Measurements from ENCODE around the gene HPS4.
"Not testable (repeated sequence)": the region's sequence is repeated elsewhere in the genome, so short reads cannot be mapped to it uniquely, and the experiment has no call there.

The HPS4 gene

DNA sequence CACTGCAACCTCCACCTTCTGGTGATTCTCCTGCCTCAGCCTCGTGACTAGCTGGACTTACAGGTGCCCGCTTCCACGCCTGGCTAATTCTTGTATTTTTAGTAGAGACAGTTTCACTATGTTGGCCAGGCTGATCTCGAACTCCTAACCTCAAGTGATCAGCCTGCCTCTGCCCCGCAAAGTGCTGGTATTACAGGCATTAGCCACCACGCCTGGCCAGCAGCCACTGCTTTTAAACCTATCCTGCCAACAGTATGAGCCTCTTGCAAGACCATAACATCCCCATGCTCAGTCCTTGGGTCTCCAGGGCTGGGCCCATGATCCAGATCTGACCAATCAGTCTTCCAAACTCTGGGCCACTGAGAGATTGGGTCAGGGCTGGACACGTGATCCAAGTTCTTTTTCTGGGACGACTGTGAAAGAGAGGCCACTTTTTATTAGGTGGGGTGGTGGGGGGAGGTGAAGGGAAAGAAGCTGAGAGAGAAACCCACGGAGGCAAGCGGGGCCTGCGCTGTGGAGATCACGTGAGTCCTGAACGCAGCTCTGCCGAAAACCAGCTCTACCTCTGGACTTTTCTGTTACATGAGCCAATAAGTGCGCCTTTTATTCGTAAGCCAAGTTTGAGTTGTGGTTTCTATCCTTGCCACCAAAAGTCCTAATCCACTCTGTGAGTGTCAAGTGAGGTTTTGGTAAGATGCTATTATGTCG, 36.6 kb downstream of the HPS4 start:
- intact Hi-C loops (cut with DNase I), result no loop called here
- DNase-seq, result peak in 1 of 10 donors; percentile 55

DNA sequence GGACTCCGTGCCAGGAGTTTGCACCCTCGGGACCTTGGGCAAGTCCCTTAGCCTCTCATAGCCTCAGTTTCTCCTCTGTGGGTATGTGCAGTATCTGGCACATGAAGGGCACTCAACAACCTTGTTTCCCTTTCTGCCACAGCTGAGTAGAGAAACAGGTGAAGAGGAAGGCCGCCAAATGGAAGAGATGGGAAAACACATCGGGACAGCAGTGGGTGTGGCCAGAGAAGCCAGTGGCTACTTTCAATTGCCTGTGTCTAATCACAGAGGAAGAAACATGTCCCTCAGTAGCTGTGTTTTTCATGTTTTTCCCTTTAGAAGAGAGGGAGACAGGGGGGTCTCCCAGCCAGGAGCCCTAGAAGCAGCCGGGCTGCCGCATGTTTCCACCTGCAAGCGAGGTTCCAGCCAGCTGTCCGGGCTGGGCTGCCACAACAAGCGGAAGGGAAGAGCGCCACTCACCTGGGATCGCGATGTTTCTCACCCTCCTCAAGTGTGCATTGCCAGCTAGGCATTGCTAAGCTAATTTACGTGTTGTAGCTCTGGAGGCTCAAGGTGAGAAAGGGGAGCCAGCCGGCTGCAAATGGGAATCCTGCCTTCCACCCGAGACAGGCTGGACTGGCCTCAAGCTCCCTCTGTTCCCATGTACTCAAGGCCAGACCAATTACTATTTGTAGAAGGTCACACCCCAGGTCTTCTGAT, 37.9 kb downstream of the HPS4 start:
- intact Hi-C loops (cut with DNase I), result no loop called here
- peak in 1 of 10 donors; percentile 68 for DNase-seq

DNA sequence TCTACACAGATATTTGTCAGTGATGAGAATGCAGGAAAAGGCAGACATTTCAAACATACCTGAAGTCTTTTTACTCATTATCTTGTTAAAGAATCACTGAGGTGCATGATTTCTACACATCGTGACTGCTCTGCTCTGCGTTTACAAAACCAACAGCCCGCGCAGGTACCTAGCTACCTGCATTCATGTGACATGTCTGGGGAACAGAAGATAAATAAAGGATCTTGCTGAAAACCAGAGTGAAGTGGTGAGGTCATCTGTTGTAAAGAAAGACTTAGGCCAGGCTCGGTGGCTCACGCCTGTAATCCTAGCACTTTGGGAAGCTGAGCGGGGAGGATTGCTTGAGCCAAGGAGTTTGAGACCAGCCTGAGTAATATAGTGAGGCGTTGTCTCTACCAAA, 38.8 kb downstream of the HPS4 start:
- DNase-seq, result peak in 1 of 10 donors; percentile 25
- intact Hi-C loops (cut with DNase I), result no loop called here

DNA sequence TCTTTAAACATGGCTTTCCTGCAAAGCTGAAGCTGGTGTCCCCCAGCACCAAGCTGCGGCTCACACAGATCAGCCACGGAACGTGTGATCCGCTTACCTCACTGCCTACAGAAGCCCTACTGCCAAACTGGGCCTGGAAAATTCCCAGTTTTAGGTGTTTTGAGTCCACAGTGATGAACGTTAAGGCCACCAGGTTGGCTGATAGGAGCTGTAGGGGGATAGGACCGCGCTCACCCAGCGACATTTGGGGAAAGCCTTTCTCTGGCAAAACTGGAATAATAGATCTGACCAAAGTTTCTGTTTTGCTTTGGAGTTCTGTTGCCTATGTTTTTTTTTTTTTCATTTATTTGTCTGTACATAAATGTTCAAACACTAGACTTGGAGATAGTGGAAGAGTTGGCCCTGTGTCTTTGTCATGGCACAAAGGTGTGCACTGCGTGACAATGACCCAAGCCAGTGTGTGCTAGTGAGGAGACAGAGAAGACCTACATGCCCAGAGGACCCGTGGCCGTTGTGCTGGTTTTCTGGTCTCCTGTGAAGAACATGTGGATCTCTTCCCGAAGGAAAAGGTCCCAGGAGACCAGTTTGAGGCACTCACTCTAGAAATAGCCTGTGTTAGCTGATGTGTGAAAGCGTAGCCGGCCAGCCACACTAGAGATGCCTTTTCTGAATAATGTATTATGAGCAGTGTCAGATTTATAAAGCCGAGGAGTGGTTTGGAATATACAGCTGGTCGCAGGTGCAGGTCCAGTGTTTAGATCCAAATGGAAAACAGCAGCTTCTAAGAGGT, 39.5 kb downstream of the HPS4 start:
- intact Hi-C loops (cut with DNase I), result no loop called here
- peak in 1 of 10 donors; percentile 67 for DNase-seq

DNA sequence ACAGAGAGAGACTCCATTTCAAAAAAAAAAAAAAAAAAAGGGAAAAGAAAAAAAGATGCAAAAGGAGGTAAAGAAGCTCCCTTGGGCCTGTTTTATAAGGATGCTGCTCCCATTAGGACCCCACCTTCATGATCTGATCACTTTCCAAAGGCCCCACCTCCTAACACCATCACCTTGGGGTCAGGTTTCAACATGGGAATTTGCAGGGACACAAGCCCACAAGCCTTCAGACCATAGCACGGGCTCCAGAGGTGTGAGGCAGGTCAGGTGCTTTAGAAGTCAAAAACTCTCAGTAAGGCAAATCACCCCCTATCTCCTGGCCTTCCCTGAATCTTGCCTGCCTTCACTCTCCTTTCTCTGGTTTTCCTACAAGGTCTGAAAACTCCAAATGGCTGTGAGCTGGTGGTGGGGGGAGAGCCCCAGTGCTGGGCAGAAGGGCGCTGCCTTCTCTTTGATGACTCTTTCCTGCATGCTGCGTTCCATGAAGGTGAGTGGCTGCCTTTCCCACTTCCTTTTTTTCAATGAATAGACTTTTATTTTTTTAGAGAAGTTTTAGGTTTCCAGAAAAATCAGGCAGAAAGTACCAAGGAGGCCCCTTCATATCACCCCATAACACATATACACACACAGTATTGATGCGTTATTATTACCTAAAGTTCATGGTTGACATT, 41.4 kb downstream of the HPS4 start:
- intact Hi-C loops (cut with DNase I), result no loop called here
- DNase-seq, result no peak

DNA sequence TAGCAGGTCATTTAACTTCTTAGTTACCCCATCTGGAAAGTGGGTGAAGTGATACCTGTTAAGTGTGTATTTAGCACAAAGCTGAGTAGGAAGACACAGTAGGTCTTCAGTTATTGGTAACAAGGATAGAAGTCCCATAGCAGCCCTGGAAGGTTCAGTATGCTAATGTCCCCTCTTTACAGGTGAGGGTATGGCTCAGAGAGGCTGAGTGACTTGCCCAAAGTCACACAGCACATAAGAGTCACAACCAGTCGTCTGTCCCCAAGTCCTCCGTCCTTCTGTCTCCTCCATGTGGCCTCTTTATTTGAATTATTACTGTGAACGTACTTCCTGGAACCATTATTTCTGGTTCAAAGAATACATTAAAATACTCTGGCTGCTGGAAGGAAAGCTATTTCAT, 44.0 kb downstream of the HPS4 start:
- intact Hi-C loops (cut with DNase I), result no loop called here
- no peak for DNase-seq

DNA sequence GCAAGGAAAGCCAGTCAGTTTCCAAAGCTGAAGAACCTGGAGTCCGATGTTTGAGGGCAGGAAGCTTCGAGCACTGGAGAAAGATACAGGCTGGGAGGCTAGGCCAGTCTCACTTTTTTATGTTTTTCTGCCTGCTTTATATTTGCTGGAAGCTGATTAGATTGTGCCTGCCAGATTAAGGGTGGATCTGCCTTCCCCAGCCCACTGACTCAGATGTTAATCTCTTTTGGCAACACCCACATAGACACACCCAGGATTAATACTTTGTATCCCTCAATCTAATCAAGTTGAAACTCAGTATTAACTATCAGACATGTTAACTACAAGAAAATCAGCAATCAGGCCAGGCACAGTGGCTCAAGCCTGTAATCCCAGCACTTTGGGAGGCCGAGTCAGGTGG, 44.8 kb downstream of the HPS4 start:
- intact Hi-C loops (cut with DNase I); DNase-seq: not testable (repeated sequence)

DNA sequence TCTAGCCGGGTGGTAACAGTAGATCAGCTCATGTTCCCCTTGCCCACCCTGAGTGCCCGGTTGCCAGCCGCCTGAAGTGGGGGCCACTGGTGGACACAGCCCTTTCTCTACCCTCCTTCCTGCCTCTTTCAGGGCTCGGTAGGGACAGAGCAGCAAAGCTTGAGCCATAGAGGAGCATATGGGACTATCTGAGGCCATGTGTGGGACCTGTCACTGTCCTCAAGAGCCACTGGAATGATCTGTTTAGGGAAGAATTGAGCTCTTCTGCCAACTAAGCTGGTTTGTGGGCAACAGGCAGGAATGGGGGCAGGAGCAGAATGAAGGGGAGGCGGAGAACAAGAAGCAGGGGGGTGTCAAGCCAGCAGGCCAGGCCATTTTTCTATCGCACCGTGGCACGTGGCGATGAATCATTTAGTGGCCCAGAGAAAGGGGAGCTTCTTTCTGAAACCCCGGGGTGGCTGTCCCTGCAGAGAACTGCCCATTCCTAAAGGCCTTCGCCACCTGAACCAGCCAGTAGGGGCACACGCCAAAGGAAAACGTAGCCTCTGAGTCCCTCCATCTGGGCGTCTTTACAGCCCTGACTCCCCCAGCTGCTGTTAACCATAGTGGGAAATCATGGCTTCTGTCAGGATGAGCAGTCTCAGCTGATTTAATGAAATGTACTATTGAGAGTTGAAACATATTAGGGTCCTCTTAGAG, 45.7 kb downstream of the HPS4 start:
- no peak for DNase-seq
- intact Hi-C loops (cut with DNase I), result no loop called here

DNA sequence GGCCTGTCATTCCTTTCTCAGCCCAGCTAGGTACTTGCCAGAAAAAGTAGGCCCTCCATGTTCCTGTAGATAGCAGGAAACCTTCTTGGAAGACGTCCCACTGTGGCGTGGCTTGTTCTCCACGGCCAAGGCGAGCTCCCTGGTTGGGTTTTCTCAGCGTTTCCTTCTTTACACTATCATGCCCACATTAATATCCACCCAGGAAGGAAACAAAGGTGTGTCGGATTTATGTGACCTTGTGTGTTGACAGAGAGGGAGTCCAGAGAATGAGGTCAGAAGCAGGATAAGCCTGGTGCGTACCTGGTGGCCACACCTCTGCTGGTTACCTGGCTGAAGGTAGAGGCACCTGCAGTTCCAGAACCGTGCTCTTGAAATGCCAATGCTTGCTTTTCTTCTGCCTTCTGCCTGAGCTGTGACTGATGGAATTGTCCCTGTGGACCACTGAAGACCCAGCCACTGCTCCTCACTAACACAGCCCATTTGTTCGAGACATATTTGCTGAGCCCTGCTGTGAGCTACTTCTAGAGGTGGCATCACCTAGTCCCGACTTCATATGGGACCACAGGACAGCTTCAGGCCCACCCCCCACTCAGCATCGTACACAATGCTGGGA, 46.6 kb downstream of the HPS4 start:
- DNase-seq, result no peak
- intact Hi-C loops (cut with DNase I), result no loop called here

DNA sequence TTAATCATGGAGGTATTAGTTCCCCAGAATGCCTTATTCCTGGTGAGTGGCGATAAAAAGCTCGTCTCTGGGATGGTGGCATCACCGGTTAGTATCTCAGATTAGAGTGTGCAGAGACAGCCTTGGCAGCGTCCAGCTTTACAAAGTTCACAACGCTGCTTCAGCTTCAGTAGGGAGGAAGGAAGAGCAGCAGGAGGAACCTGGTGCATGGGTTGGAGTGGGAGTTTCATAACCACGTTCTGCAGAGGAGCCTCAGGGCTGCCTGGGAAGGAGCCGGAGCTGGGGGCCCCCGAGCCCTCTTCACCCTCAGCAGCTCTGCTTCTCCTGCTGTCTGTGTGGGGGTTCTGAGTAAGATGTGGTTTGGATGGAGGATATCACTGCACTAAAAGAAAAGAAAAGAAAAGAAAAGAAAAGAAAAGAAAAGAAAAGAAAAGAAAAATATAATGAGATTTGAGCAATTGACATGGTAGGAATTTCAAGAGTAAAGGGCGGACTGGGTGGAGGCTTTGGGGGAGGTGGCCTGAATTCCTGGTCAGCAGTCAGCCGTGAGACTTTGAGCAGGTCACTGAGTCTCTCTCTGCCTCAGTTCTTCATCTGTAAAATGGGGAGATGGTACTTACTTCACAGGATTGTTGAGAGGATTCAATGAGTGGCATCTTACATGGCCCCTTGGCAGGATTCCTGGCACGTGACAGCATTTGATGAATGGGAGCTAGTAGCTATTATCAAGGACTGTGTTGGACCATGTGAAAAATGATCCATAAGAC, 48.1 kb downstream of the HPS4 start:
- DNase-seq, result no peak
- intact Hi-C loops (cut with DNase I), result no loop called here

DNA sequence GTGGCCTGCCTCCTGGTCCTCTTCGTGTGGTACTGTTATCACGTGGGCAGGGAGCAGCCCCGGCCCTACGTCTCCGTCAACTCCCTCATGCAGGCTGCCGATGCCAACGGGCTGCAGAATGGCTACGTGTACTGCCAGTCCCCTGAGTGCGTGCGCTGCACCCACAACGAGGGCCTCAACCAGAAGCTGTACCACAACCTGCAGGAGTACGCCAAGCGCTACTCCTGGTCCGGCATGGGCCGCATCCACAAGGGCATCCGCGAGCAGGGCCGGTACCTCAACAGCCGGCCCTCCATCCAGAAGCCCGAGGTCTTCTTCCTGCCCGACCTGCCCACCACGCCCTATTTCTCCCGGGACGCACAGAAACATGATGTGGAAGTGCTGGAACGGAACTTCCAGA, 49.8 kb downstream of the HPS4 start:
- intact Hi-C loops (cut with DNase I), result no loop called here
- DNase-seq, result no peak

DNA sequence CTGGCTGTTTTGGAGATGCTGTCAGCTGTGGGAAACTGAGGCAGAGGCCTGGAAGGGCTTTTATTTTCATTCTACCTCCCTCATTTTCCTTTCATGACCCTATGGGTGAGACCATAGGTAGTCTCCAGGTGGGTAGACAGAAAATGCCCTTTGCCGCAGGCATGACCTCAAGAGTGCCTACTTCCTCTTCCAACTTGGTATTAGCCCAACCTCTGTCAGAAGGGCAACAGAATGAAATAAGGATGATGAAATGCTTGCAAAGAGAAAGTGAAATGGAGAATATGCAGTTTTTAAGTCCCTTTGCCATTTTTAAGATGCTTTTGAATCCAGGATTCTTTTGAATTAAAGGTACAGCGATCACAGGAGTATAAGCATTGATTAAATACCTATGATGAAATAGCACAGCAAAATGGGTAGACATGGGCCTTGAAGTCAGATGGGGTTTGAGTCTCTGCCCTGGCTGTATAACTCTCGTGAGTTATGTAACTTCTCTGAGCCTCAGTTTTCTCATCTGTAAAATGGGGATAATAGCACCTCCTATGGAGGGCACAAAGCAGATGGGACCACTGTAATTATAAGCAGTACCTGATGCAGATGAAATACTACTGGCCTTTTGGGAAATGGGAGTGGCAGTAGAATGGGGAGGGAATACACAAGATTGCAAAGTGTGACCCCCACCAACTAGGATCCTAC, 50.8 kb downstream of the HPS4 start:
- DNase-seq, result no peak
- intact Hi-C loops (cut with DNase I), result no loop called here

DNA sequence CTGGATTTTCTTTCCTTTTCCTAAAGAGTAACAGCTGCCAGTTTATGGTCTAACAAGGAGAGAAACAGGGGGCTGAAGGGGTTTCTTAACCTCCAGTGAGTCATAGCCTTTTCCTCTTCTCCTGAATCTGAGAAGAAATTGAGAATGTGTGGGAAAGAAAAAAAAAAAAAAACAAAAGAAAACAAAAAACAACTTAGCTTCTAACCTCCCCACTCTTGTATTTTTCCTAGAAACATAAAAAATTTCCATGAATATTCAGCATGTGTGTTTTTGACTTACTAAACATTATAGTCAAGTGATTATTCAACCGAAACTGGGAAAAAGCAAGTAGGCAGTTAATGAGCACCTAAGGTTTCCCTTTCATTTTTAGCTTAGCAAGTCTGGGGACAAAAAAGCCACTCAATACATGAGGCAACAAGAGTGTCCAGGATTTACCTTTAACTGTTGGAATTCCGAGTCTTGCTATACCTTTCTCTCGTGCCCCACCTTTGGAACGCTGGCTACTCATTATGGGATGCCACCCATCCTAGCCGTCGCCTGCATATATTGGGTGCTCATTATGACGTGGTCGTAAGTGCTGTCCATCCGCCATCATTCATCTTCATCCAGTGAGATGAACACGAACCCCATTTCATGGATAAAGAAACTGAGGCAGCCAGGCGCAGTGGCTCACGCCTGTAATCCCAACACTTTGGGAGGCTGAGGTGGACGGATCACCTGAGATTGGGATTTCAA, 52.2 kb downstream of the HPS4 start:
- intact Hi-C loops (cut with DNase I), result no loop called here
- no peak for DNase-seq

DNA sequence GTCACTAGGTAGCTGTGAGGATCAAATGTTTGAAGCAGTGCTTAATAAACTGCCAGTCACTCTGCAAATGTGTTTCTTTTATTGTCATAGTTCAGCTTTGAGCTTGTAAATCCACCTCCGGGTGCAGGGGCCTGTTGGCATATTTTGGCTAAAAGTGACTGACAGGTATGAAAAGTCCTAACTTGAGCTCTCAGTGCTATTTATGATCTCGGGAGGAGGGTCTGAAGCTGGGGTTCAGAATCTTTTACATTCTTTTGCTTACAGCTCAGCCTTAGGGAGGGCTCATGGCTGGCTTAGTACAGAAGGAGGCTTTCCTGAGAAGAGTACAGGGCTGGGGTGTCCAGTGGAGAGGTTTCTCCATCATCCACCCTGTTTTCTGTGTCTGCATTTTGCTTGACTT, 53.0 kb downstream of the HPS4 start:
- DNase-seq, result no peak
- intact Hi-C loops (cut with DNase I), result no loop called here

DNA sequence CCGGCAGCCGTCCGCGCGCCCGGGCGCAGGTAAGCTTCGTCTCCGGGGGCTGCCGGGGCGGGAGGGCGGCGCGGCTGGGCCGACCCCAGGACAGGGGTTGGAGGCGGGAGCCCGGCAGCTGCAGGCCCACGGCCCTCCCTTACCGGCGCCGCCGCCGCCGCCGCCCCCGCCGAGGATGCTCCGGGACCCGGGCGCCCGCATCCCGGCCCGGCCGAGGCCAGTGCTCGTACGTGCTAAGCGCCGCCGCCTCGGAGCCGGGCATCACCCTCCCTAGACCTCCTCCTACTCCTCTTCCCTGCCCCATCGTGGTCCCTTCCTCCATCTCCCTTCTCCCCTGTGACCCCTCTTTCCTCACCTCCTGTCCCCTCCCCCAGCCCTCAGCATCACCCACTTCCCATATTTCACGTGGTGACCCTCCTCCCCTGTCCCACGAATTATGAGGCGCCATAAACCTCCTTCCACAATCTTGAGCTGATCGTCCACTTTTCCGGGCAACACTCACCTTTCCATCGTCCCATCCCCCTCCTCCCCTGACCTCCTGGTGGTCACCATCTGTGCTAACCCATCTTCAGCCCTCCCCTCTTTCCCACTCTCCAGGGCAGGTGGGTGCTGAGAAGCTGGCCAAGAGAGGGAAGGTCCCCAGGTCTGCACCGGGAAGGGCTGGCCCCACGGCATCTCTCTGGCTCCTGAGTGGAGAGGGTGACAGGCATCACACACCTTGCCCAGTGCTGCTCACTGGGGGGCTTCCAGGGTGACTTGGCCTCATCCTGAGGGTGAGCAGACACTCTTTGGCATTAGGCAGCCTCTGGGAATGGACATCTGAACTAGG, 53.9 kb downstream of the HPS4 start:
- intact Hi-C loops (cut with DNase I), result no loop called here
- DNase-seq, result peak in 1 of 10 donors; percentile 59

DNA sequence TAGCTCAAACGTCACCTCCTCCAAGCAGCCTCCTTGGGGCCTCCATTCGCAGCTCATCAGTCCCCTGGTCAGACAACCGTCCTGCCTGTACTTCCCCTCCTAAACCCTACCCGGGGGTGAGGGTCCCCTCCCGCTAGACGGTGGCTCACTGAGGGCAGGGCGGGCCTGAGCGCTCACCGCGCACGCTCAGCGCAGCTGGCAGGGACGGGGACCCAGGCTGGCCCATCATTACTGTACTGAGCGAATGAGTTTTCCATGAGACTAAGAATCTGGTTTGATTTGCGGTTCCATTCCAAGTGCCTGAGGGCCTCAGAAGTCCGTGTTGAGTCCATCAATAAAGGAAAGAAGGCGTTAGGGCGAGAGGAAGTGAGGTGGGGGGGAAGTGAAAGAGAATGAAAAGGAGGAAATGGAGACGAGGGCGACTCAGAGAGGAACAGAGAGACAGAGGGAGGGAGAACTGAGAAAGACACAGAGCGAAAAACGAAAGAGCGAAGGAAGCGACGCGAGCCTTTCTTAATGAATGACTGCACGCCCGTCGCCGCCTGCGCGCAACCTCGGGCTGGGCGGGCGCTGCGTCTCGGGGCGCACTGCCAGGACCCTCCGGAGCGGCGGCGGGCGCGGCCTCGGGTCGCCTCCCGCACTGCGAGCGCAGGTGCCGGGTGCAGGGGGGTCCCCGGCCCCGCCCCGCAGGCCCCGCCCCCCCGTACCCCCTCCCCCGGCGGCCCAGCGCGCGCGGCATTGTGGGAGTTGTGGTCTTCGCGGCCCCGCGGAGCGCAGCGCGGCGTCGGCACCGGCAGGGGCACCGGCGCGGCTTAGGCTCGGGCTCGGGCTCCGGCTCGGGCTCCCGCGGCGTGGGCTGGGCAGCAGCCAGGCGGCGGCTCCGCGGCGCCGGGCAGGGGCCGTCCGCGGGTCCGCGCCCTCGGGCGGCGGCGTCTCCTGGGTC, 54.8 kb downstream of the HPS4 start, which contains the start of gene ASPHD2:
ASPHD2 (plus strand) TSS at position 746 of the 943 bp plus-strand sequence. CDS start 4,356 bp downstream, outside the sequence.
- intact Hi-C loops (cut with DNase I), result no loop called here
- peak in 9 of 10 donors; percentile 46 to 95 (median 62) for DNase-seq
